NCI-H446 (cell line): ENCODE measurements around the gene ARHGAP24.
"Not testable (repeated sequence)": the region's sequence is repeated elsewhere in the genome, so short reads cannot be mapped to it uniquely, and the experiment has no call there.

ENCODE experiments used
- DNase-seq, 2 experiments: peaks; one replicate each; lab custom pipeline; 2025; lab: John Stamatoyannopoulos, UW

Gene ARHGAP24

DNA sequence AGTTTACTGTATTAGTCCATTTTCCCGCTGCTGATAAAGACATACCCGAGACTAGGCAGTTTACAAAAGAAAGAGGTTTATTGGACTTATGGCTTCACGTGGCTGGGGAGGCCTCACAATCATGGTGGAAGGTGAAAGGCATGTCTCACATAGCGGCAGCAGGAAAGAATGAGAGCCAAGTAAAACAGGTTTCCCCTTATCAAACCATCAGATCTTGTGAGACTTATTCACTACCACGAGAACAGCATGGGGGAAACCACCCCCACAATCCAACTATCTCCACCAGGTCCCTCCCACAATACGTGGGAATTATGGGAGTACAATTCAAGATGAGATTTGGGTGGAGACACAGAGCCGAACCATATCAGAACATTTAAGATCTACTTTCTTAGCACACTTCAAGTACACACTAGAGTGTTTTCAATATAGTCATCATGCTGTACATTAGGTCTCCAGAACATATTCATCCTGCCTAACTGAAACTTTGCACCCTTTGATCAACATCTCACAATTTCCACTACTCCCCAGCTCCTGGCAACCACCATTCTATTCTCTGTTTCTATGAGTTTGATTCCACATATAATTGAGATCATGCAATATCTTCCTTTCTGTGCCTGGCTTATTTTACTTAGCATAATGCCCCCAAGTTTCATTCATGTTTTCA is 341.0 kb downstream of the ARHGAP24 start:
- DNase-seq, result no peak

DNA sequence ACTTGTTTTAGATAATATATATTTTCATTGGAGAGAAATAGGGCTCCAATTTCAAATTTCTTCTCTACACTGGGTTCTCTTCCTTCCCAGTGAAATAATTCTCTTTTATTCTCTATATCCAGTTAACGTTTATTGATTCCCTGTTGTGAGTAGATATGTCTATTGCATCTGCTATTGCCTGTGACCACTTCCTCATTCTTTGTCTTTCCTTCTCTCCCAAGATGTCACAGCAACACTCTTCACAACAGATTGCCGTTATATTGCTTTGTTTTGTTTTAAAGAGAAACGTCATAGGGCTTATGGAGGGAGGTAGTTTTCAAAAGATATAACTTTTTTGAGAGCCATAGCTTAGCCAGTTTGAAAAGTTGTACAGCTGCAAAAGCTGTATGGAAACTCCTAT is 343.8 kb downstream of the ARHGAP24 start:
- DNase-seq, result no peak

- DNase-seq, result not testable (repeated sequence)
Observed at GRCh38 chr4:85820101-85820500, 345.2 kb downstream of the ARHGAP24 start.

GRCh38 chr4:85821688-85822455 is 346.9 kb downstream of the ARHGAP24 start:
- DNase-seq, result no peak

DNA sequence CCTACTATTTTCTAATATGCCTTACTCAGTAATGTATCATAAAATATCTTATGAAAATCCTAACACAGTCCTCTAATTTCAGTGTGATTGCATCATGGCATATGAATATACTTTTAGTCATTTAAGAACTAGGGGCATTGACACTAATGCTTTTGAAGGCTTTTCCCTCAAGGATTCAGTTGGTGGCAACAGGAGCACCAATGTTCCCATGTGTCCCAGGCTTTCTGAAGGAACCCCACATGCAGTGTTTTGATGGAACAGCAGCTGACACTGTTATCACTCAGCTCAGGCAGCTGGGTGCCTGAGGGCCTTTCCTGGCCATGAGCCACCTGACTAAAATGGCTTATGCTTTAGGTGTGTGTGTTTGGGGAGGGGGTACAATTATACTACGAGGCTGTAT is 348.3 kb downstream of the ARHGAP24 start:
- no peak for DNase-seq

GRCh38 chr4:85824166-85824945 is 349.4 kb downstream of the ARHGAP24 start:
- no peak for DNase-seq

GRCh38 chr4:85826060-85826678 is 351.2 kb downstream of the ARHGAP24 start:
- peak in 1 of 2 experiments; percentile 67 for DNase-seq

DNA sequence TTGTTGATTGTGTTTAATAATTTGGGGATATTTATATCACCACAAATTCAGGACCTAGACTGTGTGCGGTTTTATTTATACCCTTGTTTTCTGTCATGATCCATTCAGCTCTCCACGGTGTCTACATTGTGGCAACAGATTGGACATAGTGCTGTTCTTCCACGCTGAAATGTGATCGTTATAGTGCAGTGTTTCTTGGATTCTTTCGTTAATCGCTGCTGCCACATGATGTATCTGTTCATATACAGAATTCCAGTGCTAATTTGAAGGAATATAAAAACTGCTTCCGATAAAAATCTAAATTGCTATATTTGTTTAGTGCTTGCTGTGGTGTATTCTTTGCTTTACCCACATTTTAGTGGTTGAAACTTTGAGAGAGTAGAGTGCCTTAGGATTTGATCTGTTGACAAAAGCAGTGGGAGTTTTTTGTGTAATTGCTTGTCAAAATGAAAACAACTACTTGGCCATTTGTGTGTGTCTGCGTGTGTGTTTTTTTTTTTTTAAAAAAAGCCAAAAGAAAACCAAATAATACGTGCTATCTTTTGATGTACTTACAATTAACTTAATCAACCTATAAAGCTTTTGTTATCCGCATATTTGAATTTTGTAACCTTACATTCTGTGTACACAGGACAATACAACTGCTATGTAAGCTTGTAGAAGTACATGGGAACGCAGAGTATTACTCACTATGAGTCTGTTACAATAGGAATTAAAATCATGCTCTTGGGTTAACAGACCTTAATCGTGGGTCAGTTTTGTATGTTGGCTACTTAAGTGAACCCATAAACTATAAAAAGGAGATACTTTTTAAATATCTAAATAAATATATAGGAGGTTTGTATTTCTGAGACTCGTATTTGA is 353.3 kb downstream of the ARHGAP24 start:
- DNase-seq, result no peak

- DNase-seq, result no peak
Observed at GRCh38 chr4:85829276-85830051, 354.5 kb downstream of the ARHGAP24 start.

DNA sequence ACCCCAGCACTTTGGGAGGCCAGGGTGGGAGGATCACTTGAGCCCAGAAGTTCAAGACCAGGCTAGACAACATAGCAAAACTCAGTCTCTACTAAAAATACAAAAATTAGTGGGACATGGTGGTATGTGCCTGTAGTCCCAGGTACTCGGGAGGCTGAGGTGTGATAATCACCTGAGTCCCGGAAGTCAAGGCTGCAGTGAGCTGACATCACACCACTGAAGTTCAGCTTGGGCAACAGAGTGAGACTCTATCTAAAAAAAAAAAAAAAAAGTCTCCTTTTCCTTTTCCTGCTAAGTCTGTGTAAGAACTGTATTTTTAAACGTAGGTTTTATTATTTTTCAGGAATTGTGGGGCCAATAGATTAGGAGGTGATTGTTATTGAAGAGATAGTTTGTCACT is 356.7 kb downstream of the ARHGAP24 start:
- DNase-seq, result no peak

GRCh38 chr4:85833302-85833701 is 358.4 kb downstream of the ARHGAP24 start:
- no peak for DNase-seq

- DNase-seq, result no peak
Observed at GRCh38 chr4:85834934-85835333, 360.0 kb downstream of the ARHGAP24 start.

- DNase-seq, result no peak
Observed at GRCh38 chr4:85836588-85837438, 361.9 kb downstream of the ARHGAP24 start.

GRCh38 chr4:85837439-85837733 is 362.4 kb downstream of the ARHGAP24 start:
- DNase-seq, result no peak

DNA sequence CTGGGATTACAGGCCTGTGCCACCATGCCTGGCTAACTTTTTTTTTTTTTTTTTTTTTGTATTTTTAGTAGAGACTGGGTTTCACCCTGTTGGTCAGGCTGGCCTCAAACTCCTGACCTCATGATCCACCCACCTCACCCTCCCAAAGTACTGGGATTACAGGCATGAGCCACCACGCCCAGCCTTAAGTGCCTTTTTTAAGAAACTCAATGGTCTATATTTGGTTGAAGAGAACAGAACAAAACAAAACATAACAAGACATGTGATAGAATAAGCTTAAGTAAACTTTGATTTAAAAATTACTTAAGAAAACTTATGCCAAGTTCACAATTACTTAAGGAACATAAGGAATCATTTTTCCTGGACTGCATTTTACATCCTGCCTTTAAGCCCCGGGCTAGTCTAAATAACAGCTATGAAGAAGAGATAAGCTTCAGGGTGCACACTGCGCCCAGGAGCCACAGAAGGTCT is 365.1 kb downstream of the ARHGAP24 start:
- DNase-seq, result not testable (repeated sequence)

- DNase-seq, result peak; percentile 80 to 87
Observed at GRCh38 chr4:85842540-85842939, 367.6 kb downstream of the ARHGAP24 start.

DNA sequence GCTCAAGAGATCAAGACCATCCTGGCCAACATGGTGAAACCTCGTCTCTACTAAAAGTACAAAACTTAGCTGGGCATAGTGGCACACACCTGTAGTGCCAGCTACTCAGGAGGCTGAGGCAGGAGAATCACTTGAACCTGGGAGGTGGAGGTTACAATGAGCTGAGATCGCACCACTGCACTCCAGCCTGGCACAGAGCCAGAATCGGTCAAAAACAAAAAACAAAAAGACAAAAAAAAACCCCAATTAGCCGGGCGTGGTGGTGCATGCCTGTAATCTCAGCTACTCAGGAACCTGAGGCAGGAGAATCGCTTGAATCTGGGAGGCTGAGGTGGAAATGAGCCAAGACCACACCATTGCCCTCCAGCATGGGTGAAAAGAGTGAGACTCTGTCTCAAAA is 378.8 kb downstream of the ARHGAP24 start:
- DNase-seq, result not testable (repeated sequence)

DNA sequence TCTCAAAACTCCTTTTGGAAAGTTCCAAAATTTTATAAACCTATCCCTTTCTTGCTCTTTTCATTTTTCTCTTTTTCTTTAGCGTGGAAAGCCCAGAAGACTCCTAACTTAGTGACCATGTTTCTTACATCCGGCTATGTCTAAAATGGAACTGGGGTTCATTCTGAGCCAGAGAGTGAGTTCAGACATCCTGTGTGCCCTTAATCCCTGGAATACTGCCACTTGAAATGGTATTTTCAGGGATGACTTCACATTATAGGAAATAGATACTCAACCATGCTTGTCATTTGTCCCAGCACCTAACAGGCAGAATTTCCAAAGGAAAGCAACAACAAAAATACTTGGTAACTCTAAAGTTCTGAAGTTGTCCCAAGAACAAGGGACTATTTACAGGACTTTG is 379.6 kb downstream of the ARHGAP24 start:
- DNase-seq, result peak in 1 of 2 experiments; percentile 12

DNA sequence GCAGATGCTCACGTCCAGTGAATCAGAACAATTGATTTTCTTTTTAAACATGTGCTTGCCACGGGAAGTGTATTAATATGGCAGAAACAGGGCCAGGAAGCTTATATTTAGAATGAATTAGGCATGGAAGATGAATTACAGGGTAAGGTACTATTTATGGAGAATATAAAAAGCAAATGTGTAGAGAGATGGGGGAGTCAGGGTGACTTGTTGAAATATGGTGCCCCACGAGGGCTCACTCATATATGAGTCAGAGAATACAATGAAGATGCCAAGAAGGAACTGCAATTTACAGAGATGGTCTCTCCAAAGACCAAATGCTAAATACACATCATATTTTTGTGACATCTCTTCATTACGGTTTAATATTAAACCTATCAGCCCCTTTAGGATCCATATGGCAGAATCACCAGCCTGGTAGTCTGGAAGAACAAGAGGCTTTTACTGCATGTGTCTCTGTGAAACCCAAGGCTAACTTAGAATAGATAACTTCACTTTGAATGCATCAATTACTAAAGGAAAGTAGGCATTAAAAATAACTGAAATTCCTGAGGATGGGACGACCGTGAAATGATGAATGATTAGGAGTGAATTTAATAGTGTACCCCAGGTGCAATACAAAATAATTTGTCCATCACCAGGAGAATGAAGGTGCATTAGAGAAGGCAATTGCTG is 385.3 kb downstream of the ARHGAP24 start:
- DNase-seq, result peak in 1 of 2 experiments; percentile 19
